ENCODE measurements around the gene SCRT2. TPM values are rescaled to one million over a fixed set of nuclear protein-coding genes. Genes with fewer than 3 reads are reported as not detected.

SCRT2 gene
- total RNA-seq, 1 experiment from 2014 or later: not detected

- DNase-seq (ENCODE audit: low read depth, low spot score) (no peak), ATAC-seq (no peak)
- Histone ChIP-seq H3K4me3 (ENCODE audit: low read depth in 2 of 2, low read length in 2 of 2) (no peak overlapping the region), H3K27me3 (ENCODE audit: control insufficient read depth, insufficient read depth, low read length) (no peaks in the 10 kb centered on the region; the same call in 1 of the 2 replicates), H3K27ac (ENCODE audit: low read length) (no peak overlapping the region), H3K4me1 (ENCODE audit: control insufficient read depth, insufficient read depth, low read length) (no peaks in the 10 kb centered on the region), H3K36me3 (ENCODE audit: control insufficient read depth, insufficient read depth, low read length) (no peaks in the 10 kb centered on the region), H3K9me3 (ENCODE audit: control insufficient read depth, insufficient read depth, low read depth, low read length) (no peaks in the 10 kb centered on the region)
- no TSS peak for BruUV-seq (replicated peaks)
- POLR2A ChIA-PET: no interaction called here
- CTCF ChIA-PET: interaction anchor here (1.6 kb wide), 1 partner anchor 71 kb away, joined by 8 read pairs; no protein-coding TSS in a partner anchor
- in situ Hi-C loops (cut with HindIII; ENCODE audit: low pct_unique_long_range_greater_than_20kb, low sequenced_read_pairs): no loop called here
- no peak for TF ChIP-seq SIN3A (IDR thresholded peaks at IDR 0.05; ENCODE audit: borderline replicate concordance, insufficient read depth, low read depth, low read length)
- intact Hi-C loops (cut with micrococcal nuclease; ENCODE audit: unreplicated experiment): no loop called here
Observed at GRCh38 chr20:668050-668449, 7.6 kb downstream of the SCRT2 start.

DNA sequence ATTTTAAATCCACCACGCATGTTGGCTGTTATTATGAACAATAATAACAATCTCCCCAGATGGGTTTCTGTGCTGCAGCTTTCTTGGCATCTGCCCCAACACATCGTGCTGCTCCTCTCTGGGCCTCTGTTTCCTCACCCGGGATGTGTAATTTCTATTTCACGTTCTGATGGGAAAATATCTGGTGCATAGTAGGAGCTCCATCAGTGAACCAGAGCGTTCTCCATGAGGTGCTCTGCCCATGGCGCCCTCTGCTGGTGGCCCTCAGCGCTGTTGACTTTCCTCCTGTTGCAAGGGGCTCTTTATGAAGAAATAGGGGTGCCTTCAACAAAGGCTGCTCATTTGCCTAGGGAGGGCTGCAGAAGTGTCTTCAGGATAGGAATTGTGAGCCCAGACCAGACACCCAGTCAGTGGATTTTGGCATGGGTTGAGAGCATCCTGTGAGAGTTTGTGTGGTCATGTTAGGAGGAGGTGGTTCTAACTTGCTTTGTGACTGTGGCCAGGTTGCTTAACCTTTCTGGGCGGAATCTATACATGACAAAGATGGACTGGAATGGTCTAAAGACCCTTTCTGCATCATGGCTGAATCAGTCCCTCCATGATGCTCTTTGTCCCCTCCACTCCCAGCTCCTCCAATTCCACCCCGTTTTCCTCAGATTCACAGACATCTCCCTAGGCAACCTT, 8.1 kb downstream of the SCRT2 start:
- intact Hi-C loops (cut with micrococcal nuclease; ENCODE audit: unreplicated experiment): no loop called here
- Histone ChIP-seq H3K4me3 (ENCODE audit: low read depth in 2 of 2, low read length in 2 of 2) (no peak overlapping the region), H3K4me1 (ENCODE audit: control insufficient read depth, insufficient read depth, low read length) (no peaks in the 10 kb centered on the region), H3K36me3 (ENCODE audit: control insufficient read depth, insufficient read depth, low read length) (no peaks in the 10 kb centered on the region), H3K27me3 (ENCODE audit: control insufficient read depth, insufficient read depth, low read length) (no peaks in the 10 kb centered on the region; the same call in 1 of the 2 replicates), H3K27ac (ENCODE audit: low read length) (no peak overlapping the region), H3K9me3 (ENCODE audit: control insufficient read depth, insufficient read depth, low read depth, low read length) (no peaks in the 10 kb centered on the region)
- DNase-seq (ENCODE audit: low read depth, low spot score) (no peak), ATAC-seq (no peak)
- POLR2A ChIA-PET: no interaction called here
- BruUV-seq (replicated peaks): no TSS peak
- no peak for TF ChIP-seq SIN3A (IDR thresholded peaks at IDR 0.05; ENCODE audit: borderline replicate concordance, insufficient read depth, low read depth, low read length)
- TF ChIP-seq REST (IDR thresholded peaks at IDR 0.05; ENCODE audit: insufficient read depth in 1 of 2, low read depth in 2 of 2, low read length in 1 of 2): no peak
- TF ChIP-seq CTCF (IDR thresholded peaks at IDR 0.05): peak; percentile 95
- no peak for TF ChIP-seq TCF7L2 (IDR thresholded peaks at IDR 0.05; ENCODE audit: low read depth, low read length)
- in situ Hi-C loops (cut with HindIII; ENCODE audit: low pct_unique_long_range_greater_than_20kb, low sequenced_read_pairs): no loop called here
- CTCF ChIA-PET: interaction anchor here (0.7 to 1.6 kb wide), 4 partner anchors 11 to 98 kb away, joined by 3 to 8 read pairs (median 4); no protein-coding TSS in a partner anchor

GRCh38 chr20:666877-667276, 8.7 kb downstream of the SCRT2 start:
- BruUV-seq (replicated peaks): no TSS peak
- CTCF ChIA-PET: interaction anchor here (0.7 to 1.6 kb wide), 4 partner anchors 12 to 97 kb away, joined by 3 to 8 read pairs (median 4); no protein-coding TSS in a partner anchor

More at GRCh38 chr20:666877-667276, 8.7 kb downstream of the SCRT2 start:
- DNase-seq (ENCODE audit: low read depth, low spot score) (no peak), ATAC-seq (no peak)
- intact Hi-C loops (cut with micrococcal nuclease; ENCODE audit: unreplicated experiment) (no loop called here), in situ Hi-C loops (cut with HindIII; ENCODE audit: low pct_unique_long_range_greater_than_20kb, low sequenced_read_pairs) (no loop called here)
- no peak overlapping the region for H3K27ac ChIP-seq (ENCODE audit: low read length)
- no peaks in the 10 kb centered on the region; the same call in 1 of the 2 replicates for H3K27me3 ChIP-seq (ENCODE audit: control insufficient read depth, insufficient read depth, low read length)
- H3K9me3 ChIP-seq (ENCODE audit: control insufficient read depth, insufficient read depth, low read depth, low read length): no peaks in the 10 kb centered on the region
- no peak overlapping the region for H3K4me3 ChIP-seq (ENCODE audit: low read depth in 2 of 2, low read length in 2 of 2)
- H3K4me1 ChIP-seq (ENCODE audit: control insufficient read depth, insufficient read depth, low read length): no peaks in the 10 kb centered on the region
- no peaks in the 10 kb centered on the region for H3K36me3 ChIP-seq (ENCODE audit: control insufficient read depth, insufficient read depth, low read length)
- TF ChIP-seq POLR2AphosphoS5 (IDR thresholded peaks at IDR 0.05; ENCODE audit: low read depth, low read length) (no peak), SIN3A (IDR thresholded peaks at IDR 0.05; ENCODE audit: borderline replicate concordance, insufficient read depth, low read depth, low read length) (no peak), CTCF (IDR thresholded peaks at IDR 0.05) (no peak), REST (IDR thresholded peaks at IDR 0.05; ENCODE audit: insufficient read depth in 1 of 2, low read depth in 2 of 2, low read length in 1 of 2) (no peak), TCF7L2 (IDR thresholded peaks at IDR 0.05; ENCODE audit: low read depth, low read length) (no peak)
- POLR2A ChIA-PET: no interaction called here

Measured in Panc1 (cell line).